HG03097 (cell line): ENCODE results near the gene CYP19A1.

Source experiments
- ATAC-seq: cut with Tn5 transposase; IDR thresholded peaks from one replicate; pipeline ENCODE4 v1.9.1; 2021; ENCODE audit not compliant: unreplicated experiment, low FRiP score

The CYP19A1 gene

GRCh38 chr15:51328926-51329325 is 9.5 kb downstream of the CYP19A1 start:
- ATAC-seq, result no peak

DNA sequence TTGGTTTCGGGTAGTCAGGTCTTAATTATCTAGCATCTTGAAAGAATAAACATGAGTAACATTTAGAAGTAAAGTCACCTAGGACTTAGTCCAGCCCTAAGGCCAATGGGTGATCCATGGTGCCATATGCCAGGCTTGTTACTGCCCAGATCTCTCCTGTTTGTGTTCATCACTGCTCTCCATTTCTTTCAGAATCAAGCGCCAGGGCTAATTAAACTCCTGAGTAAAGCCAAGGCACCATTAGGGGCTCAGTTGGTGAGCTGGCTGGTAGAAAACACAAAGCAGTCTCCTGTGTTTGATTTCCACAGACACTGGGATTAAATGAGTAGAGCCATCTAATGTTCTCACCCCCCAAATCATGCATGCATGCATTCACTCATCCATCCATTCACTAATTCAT is 11.3 kb downstream of the CYP19A1 start:
- ATAC-seq, result no peak

DNA sequence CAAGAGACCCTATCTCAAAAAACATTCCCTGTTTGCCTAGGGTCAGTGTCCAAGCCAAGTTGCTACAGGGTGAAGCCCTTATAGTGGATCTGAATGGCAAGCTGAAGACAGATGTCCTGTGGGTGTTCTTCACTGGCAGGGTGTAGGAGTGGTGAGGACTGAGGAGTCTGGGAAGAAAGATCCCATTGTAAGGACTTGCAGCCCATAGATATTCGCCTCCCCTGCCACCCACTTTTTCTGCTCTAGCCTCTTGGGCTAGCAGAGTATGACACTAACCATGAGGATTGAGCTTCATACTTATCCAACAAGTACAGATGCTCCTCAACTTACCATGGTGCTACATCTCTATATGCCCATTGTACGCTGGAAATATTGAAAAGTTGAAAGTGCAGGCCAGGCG is 13.2 kb downstream of the CYP19A1 start:
- ATAC-seq, result no peak

GRCh38 chr15:51323749-51324148 is 14.6 kb downstream of the CYP19A1 start:
- no peak for ATAC-seq

GRCh38 chr15:51322621-51323296 is 15.6 kb downstream of the CYP19A1 start:
- no peak for ATAC-seq

- no peak for ATAC-seq
Observed at GRCh38 chr15:51321316-51321715, 17.1 kb downstream of the CYP19A1 start.

DNA sequence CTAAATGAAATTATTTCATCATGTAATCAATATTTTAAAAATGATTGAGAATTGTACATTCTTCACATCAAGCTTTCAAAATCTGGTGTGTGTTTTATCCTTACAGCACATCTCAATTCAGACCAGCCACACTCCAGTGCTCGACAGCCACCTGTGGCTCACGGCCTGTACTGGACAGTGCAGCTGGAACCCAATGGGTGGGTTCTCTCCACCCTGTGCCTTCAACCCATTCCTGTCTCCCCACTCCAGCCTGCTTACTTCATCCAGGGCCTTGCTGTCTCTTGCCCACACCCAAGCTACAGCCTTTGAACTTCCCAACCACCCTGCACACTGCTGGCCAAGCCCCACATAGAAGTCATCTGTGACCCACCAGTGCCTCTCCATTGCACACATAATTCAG is 17.6 kb downstream of the CYP19A1 start:
- ATAC-seq, result no peak

- no peak for ATAC-seq
Observed at GRCh38 chr15:51319539-51319938, 18.9 kb downstream of the CYP19A1 start.

DNA sequence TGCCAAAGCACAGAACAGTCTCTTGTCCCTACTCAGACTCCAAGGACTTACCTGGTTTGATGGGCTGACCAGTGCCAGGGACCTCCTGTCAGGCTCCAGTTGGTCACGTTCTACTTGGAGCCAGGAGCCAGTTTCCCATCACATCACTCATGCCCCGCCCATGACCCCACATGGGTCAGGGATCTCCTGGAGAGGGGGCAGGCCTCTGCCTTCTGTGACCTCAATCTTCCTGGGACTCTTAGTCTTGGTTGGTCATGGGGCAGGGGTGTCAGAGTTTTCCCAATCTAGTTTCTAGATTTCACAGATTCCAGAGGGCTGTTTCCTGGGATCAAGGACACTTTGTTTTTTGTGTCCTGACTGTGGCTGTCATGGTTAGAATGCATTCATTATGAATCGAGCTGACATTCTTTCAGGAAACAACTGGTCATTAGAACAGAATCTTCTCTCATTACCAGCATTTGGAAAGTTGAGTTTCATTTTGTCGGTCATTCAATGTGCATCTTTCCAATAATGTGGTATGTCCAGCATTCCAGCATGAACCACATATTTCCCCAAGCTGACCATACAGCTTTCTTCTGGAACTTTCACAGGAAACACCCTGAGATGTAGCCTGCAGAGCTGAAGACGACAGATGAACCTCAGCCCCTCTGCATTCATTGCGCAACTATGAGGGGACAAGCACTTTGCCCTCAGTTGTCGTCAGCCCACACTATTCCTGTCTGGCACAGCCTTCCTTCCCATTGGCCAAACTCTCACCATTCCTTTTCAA is 19.8 kb downstream of the CYP19A1 start:
- ATAC-seq, result no peak

- no peak for ATAC-seq
Observed at GRCh38 chr15:51316636-51317035, 21.8 kb downstream of the CYP19A1 start.

DNA sequence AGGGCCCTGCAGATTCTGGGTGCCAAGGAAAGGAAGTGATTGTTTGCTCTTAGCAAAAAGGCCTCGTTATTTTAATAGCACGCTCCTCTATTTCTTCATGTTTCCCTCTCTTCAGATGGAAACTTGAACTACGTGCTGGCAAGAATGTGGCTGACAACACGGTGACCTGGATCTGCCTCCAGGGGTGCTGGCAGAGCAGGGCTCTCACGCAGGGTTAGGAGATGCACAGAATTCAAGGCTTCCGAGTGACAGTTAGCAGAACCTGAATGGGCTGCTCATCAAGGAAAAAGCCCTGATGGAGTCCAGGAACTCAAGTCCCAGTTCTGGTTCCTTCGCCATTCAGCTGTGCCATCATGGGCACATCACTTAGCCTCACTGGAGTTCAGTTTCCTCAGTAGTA is 22.7 kb downstream of the CYP19A1 start:
- no peak for ATAC-seq

- ATAC-seq, result no peak
Observed at GRCh38 chr15:51314391-51315337, 23.7 kb downstream of the CYP19A1 start.

GRCh38 chr15:51313644-51314280 is 24.6 kb downstream of the CYP19A1 start:
- no peak for ATAC-seq

GRCh38 chr15:51313074-51313393 is 25.4 kb downstream of the CYP19A1 start:
- ATAC-seq, result no peak

DNA sequence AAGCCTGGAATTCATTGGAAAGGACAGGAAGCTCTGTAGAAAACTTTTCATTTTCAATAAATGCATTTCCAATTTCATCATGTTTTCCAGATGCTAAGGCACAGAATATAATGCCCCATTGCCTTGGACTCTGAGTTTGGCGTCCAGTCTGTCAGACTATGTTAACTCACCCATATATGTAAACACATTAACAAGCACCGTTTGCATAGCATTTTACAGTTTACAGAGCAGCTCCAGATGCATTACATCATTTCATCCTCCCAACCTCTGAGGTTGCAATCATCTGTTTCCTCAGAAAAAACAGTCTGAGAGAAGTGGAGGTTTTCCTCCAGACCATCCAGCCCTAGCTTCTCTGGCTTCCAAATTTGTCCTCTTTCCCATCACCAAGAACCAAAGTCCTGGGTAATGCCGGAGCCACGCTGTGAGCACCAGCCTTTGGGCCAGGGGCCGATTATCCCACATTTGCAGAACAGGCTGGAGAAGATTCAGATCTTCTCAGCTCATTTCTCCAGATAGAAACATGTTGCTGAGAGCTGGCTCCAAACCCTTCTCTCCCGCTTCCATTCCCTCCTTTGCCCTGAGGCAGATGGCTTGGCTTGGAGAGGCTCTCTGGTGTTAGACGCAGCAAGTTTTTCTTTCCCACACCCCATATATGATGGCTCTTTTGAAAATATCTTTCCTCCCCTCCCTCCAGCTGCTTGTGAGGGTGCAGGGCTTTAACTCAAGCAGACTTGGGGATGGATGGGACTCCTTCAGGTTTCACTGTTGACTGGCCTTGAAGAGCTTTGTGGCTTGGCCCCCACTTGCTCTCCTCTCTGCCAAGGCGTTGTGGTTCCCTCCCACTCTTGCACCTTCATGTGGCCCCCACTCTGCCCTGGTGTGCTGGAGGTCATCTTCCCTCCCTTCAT is 26.0 kb downstream of the CYP19A1 start:
- ATAC-seq, result no peak

- no peak for ATAC-seq
Observed at GRCh38 chr15:51311510-51311909, 26.9 kb downstream of the CYP19A1 start.

DNA sequence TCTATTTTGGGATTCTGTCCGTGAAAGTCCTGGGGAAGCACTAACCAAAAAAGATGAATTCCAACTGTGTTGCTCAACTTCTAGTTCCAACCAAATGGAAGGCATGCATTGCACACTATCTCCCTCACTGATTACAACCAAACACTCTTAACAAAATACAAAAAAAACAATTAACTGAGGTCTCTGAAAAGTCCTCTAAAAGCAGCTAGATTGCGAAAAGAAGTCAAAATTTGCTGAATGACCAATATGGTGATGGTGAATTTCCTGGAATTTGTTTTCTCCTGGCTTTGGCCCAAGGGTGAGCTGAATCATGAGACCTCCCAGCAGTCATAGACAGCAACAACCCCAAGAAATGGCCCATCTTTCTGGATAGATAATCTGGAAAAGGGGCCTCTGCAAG is 28.3 kb downstream of the CYP19A1 start:
- no peak for ATAC-seq

- ATAC-seq, result no peak
Observed at GRCh38 chr15:51307811-51308210, 30.6 kb downstream of the CYP19A1 start.

GRCh38 chr15:51307325-51307724 is 31.1 kb downstream of the CYP19A1 start:
- no peak for ATAC-seq

- no peak for ATAC-seq
Observed at GRCh38 chr15:51303462-51303980, 34.9 kb downstream of the CYP19A1 start.
